Thyroid gland (tissue), 4 donors: ENCODE data around the gene CHST11. TPM values are rescaled to one million over a fixed set of nuclear protein-coding genes. Genes with fewer than 3 reads are reported as not detected.

Experiments
- DNase-seq, 2 donors: peaks; one replicate each; pipeline ENCODE4 v3.0.0-alpha.2; 2019
- H3K27ac ChIP-seq, 3 donors: fragments of 200-600 bp; sonication (generic); 1 replicate in 2 of 3; 2 replicates in 1 of 3; pipeline ENCODE4 v1.5.1; 2016 to 2019; ENCODE audit warnings: mild to moderate bottlenecking in 1 of 3, moderate library complexity in 1 of 3
- H3K27me3 ChIP-seq: fragments of 200-600 bp; sonication (generic); one replicate; pipeline ENCODE4 v1.5.1; 2019
- H3K36me3 ChIP-seq, 2 donors: fragments of 200-600 bp; sonication (generic); one replicate each; pipeline ENCODE4 v1.5.1; 2016 to 2019
- H3K4me1 ChIP-seq, 2 donors: fragments of 200-600 bp; sonication (generic); one replicate each; pipeline ENCODE4 v1.5.1; 2017 to 2019
- H3K4me3 ChIP-seq, 3 donors: fragments of 200-600 bp; sonication (generic); replicated peaks in 1 of 3; 1 replicate in 2 of 3; 2 replicates in 1 of 3; pipeline ENCODE4 v1.5.1; 2016; ENCODE audit warnings: mild to moderate bottlenecking in 1 of 3
- H3K9me3 ChIP-seq: fragments of 200-600 bp; sonication (generic); one replicate; pipeline ENCODE4 v1.5.1; 2017
- POLR2A ChIP-seq, 2 donors: fragments of 450-650 bp; IDR thresholded peaks; one replicate each; pipeline ENCODE4 v1.6.1; 2017; ENCODE audit warnings: antibody characterized with exemption in 2 of 2, mild to moderate bottlenecking in 2 of 2, moderate library complexity in 1 of 2
- WGBS, 2 donors: methylation state at CpG; one replicate each; pipeline ENCODE4 v1.1.5; 2017; 5-methylcytosine and 5-hydroxymethylcytosine counted together
- intact Hi-C: fragments of 100-400 bp; cut with DNase I; formaldehyde crosslinking; loops from one replicate; pipeline ENCODE4 v1.15.1; 2023
- total RNA-seq, 4 donors: library from RNA; depleted of rRNA; stranded (reverse); fragments of >200 nt; gene quantifications; one replicate each; pipeline ENCODE4 v1.2.3, GENCODE V29; 2016
- TF ChIP-seq, protein P1 (sequence below), 6 experiments: fragments of 200-600 bp in 3 of 6; fragments of 450-650 bp in 3 of 6; sonication (generic) in 3 of 6; IDR thresholded peaks; one replicate each; pipeline ENCODE4 v1.5.1; 2016 to 2019; ENCODE audit warnings: antibody characterized with exemption in 6 of 6, mild to moderate bottlenecking in 2 of 6, inconsistent platforms in 1 of 6, moderate library complexity in 1 of 6

CHST11 gene
- total RNA-seq, 4 donors from 2014 or later = 6.9 to 11.6 (median 8.0) TPM

DNA sequence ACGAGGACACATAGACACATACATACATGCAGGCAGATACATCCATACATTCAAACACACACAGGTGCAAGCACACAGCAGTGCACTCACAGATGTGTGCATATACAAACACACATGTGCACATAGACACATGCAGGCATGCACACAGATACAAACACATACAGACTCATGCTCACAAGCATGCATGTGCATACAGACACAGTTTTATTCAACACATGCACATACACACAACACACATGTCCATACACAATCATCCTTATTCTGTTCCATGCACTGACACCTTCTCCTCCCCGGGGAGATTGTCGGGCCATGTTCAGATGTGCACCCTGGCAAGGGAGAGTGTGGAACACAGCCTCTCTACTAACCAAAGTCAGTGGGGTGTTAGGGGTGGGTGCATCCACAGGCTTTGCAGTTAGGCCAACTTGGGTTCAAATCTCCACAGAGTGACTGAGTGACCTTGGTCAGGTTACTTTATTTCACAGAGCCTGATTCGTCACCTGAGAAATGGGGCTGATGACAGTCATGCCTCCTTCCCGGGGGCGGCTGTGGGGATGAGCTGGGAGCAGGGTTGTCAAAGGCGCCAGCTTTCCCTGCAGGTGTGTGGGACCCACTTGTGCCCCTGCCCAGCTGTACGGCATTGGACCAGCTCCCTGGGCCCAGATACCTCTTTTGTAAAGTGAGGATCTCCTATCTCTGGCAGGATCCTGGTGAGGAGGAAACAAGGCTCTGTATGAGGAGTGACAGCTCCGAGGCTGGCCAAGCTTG, 251.2 kb downstream of the CHST11 start:
- 94 to 96% methylated on average over 4 to 7 of the region's 9 CpGs for WGBS, 2 donors
- H3K27ac ChIP-seq = no peak overlapping the region
- no peaks in the 10 kb centered on the region for H3K36me3 ChIP-seq
- TF ChIP-seq POLR2A (IDR thresholded peaks at IDR 0.05) = no peak
- TF ChIP-seq, protein P1, sequence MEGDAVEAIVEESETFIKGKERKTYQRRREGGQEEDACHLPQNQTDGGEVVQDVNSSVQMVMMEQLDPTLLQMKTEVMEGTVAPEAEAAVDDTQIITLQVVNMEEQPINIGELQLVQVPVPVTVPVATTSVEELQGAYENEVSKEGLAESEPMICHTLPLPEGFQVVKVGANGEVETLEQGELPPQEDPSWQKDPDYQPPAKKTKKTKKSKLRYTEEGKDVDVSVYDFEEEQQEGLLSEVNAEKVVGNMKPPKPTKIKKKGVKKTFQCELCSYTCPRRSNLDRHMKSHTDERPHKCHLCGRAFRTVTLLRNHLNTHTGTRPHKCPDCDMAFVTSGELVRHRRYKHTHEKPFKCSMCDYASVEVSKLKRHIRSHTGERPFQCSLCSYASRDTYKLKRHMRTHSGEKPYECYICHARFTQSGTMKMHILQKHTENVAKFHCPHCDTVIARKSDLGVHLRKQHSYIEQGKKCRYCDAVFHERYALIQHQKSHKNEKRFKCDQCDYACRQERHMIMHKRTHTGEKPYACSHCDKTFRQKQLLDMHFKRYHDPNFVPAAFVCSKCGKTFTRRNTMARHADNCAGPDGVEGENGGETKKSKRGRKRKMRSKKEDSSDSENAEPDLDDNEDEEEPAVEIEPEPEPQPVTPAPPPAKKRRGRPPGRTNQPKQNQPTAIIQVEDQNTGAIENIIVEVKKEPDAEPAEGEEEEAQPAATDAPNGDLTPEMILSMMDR (IDR thresholded peaks at IDR 0.05) = no peak
- no peaks in the 10 kb centered on the region for H3K9me3 ChIP-seq
- peaks cover 16 to 20% of the 10 kb centered on the region in 2 donors for H3K4me1 ChIP-seq
- no peaks in the 10 kb centered on the region for H3K27me3 ChIP-seq
- intact Hi-C loops = no loop called here
- H3K4me3 ChIP-seq = no peak overlapping the region
- no peak for DNase-seq

DNA sequence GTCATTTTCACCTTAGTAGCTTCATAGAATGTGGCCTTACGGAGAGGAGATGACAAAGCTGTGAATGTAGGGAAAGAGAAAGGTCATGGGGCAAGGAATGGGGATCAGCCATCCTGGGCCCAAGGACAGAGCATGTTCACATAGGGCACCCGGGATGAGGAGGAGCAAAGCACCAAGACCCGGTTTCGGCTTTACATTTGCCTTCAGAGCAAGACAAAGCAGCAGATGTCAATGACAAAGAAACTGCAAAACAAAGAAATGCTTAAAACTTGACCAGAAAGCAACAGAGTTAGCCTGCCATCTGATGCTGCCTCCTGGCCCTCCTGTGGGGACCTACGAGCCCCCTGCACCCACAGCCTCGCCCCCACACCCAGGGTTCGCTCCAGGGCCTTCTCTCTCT, 252.1 kb downstream of the CHST11 start:
- TF ChIP-seq POLR2A (IDR thresholded peaks at IDR 0.05) = no peak
- TF ChIP-seq, protein P1 (IDR thresholded peaks at IDR 0.05) = no peak
- intact Hi-C loops = no loop called here
- Histone ChIP-seq H3K27me3 (no peaks in the 10 kb centered on the region), H3K27ac (no peak overlapping the region), H3K4me3 (no peak overlapping the region), H3K4me1 (peaks cover 16 to 20% of the 10 kb centered on the region in 2 donors), H3K36me3 (no peaks in the 10 kb centered on the region), H3K9me3 (no peaks in the 10 kb centered on the region)
- no peak for DNase-seq
- WGBS, 2 donors = 97 to 99% methylated on average over 7 of the region's 7 CpGs

DNA sequence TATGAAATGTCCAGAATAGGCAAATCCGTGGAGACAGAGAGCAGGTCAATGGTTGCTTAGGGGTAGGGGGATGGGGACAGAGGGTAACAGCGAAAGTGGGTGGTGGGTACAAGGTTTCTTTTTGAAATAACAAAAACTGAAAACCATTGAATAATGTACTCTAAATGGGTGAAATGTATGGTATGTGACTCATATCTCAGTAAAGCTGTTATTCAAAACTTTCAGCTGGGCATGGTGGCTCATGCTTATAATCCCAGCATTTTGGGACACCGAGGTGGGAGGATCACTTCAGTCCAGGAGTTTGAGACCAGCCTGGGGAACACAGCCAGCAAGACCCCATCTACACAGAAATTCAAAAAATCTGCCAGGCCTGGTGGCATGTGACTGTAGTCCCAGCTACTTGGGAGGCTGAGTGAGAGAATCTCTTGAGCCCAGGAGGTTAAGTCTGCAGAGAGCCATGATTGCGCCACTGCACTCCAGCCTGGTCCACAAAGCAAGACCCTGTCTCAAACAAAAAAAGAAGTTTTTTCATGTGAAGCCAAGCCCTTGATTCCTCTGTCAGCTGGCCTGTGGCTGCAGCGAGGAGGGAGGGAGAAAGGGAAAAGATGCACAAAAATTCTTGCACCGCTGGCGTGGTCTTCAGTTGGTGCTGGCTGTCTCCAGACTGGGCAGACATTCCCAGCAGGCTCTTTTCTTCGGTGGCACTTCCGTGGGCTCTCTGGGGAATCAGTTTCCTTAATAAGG, 253.1 kb downstream of the CHST11 start:
- WGBS, 2 donors = 91 to 93% methylated on average over 9 of the region's 9 CpGs
- TF ChIP-seq, protein P1 (IDR thresholded peaks at IDR 0.05) = no peak
- no peak for TF ChIP-seq POLR2A (IDR thresholded peaks at IDR 0.05)
- peaks cover 16 to 20% of the 10 kb centered on the region in 2 donors for H3K4me1 ChIP-seq

DNA sequence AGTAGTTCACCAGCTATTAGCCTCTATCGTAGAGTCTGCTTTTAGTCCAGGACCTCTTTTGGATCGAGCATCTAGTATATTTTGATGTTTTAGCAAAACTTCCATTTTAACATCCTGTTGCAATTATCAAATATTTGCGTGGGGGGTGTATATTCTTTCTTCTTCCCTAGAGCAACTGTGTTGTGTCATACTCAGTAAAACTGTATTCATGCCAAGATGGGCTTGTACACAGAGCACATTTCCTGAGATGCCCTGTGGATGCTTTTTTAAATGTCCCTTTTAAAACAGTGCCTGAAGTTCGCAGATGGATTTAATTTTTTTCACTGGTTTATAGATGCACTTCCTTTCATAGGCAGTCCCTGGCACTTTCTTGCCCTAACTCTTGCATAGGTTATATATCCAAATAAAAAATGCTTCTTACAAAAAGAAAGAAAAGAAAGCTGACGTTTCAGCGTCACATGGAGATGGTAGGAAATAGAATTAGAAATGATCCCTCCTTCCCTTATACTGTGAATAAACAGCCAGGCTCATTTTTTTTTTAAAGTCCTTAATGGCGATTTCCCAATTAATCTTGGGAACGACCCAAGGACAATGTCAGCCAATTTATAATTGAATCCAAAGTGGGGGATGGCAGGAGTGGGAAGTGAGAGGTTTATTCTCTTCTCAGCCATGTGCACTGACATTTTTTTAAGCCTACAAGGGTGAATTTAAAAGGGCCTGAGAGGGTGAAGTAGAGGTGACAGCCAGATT, 254.4 kb downstream of the CHST11 start:
- intact Hi-C loops = no loop called here
- DNase-seq = no peak
- Histone ChIP-seq H3K27ac (peak overlapping the region; percentile 13 to 36 (median 20)), H3K36me3 (no peaks in the 10 kb centered on the region), H3K4me3 (no peak overlapping the region), H3K9me3 (no peaks in the 10 kb centered on the region), H3K27me3 (no peaks in the 10 kb centered on the region), H3K4me1 (peaks cover 16 to 24% of the 10 kb centered on the region in 2 donors)
- TF ChIP-seq POLR2A (IDR thresholded peaks at IDR 0.05) = no peak
- TF ChIP-seq, protein P1 (IDR thresholded peaks at IDR 0.05) = no peak
- 41 to 50% methylated on average over 8 of the region's 8 CpGs for WGBS, 2 donors

More for the DNA sequence above, 253.1 kb downstream of the CHST11 start:
- no peaks in the 10 kb centered on the region for H3K36me3 ChIP-seq
- DNase-seq = no peak
- H3K4me3 ChIP-seq = no peak overlapping the region
- intact Hi-C loops = no loop called here
- no peaks in the 10 kb centered on the region for H3K27me3 ChIP-seq
- H3K27ac ChIP-seq = no peak overlapping the region
- no peaks in the 10 kb centered on the region for H3K9me3 ChIP-seq
